ENCODE results near the gene TBX6.

TBX6 gene

GRCh38 chr16:30088237-30088831 is 3.4 kb downstream of the TBX6 start:
- TF ChIP-seq, protein P1, sequence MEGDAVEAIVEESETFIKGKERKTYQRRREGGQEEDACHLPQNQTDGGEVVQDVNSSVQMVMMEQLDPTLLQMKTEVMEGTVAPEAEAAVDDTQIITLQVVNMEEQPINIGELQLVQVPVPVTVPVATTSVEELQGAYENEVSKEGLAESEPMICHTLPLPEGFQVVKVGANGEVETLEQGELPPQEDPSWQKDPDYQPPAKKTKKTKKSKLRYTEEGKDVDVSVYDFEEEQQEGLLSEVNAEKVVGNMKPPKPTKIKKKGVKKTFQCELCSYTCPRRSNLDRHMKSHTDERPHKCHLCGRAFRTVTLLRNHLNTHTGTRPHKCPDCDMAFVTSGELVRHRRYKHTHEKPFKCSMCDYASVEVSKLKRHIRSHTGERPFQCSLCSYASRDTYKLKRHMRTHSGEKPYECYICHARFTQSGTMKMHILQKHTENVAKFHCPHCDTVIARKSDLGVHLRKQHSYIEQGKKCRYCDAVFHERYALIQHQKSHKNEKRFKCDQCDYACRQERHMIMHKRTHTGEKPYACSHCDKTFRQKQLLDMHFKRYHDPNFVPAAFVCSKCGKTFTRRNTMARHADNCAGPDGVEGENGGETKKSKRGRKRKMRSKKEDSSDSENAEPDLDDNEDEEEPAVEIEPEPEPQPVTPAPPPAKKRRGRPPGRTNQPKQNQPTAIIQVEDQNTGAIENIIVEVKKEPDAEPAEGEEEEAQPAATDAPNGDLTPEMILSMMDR (IDR thresholded peaks at IDR 0.05) = no peak
- H3K36me3 Mint-ChIP-seq (ENCODE audit: low read depth) = peaks cover 22% of the 10 kb centered on the region
- no peak overlapping the region for H3K4me3 Mint-ChIP-seq
- H3K27me3 Mint-ChIP-seq (ENCODE audit: low read depth, poor library complexity) = peaks cover 6% of the 10 kb centered on the region
- H3K27ac Mint-ChIP-seq = peak overlapping the region; percentile 92
- no peak for DNase-seq
- no peaks in the 10 kb centered on the region for H3K9me3 Mint-ChIP-seq
- H3K4me1 Mint-ChIP-seq = peaks cover 55% of the 10 kb centered on the region

GRCh38 chr16:30087181-30087898 is 4.4 kb downstream of the TBX6 start:
- DNase-seq = no peak
- no peaks in the 10 kb centered on the region for H3K9me3 Mint-ChIP-seq
- H3K27me3 Mint-ChIP-seq (ENCODE audit: low read depth, poor library complexity) = peaks cover 6% of the 10 kb centered on the region
- peak overlapping the region; percentile 84 for H3K27ac Mint-ChIP-seq
- H3K4me3 Mint-ChIP-seq = no peak overlapping the region
- H3K4me1 Mint-ChIP-seq = peaks cover 46% of the 10 kb centered on the region
- TF ChIP-seq, protein P1 (IDR thresholded peaks at IDR 0.05) = no peak
- H3K36me3 Mint-ChIP-seq (ENCODE audit: low read depth) = peaks cover 32% of the 10 kb centered on the region

- no peak for DNase-seq
- TF ChIP-seq, protein P1 (IDR thresholded peaks at IDR 0.05) = no peak
- no peaks in the 10 kb centered on the region for H3K9me3 Mint-ChIP-seq
- no peak overlapping the region for H3K4me3 Mint-ChIP-seq
- peaks cover 3% of the 10 kb centered on the region for H3K27me3 Mint-ChIP-seq (ENCODE audit: low read depth, poor library complexity)
- H3K27ac Mint-ChIP-seq = no peak overlapping the region
- peaks cover 38% of the 10 kb centered on the region for H3K36me3 Mint-ChIP-seq (ENCODE audit: low read depth)
- peaks cover 41% of the 10 kb centered on the region for H3K4me1 Mint-ChIP-seq
Observed at GRCh38 chr16:30086291-30087140, 5.2 kb downstream of the TBX6 start.

- peaks cover 3% of the 10 kb centered on the region for H3K27me3 Mint-ChIP-seq (ENCODE audit: low read depth, poor library complexity)
- DNase-seq = no peak
- no peak overlapping the region for H3K27ac Mint-ChIP-seq
- H3K36me3 Mint-ChIP-seq (ENCODE audit: low read depth) = peaks cover 44% of the 10 kb centered on the region
- peaks cover 40% of the 10 kb centered on the region for H3K4me1 Mint-ChIP-seq
- no peak overlapping the region for H3K4me3 Mint-ChIP-seq
- no peaks in the 10 kb centered on the region for H3K9me3 Mint-ChIP-seq
- TF ChIP-seq, protein P1 (IDR thresholded peaks at IDR 0.05) = no peak
Observed at GRCh38 chr16:30085820-30086219, 5.9 kb downstream of the TBX6 start.

GRCh38 chr16:30085247-30085646 is 6.5 kb downstream of the TBX6 start:
- H3K4me3 Mint-ChIP-seq = no peak overlapping the region
- TF ChIP-seq, protein P1 (IDR thresholded peaks at IDR 0.05) = no peak
- no peaks in the 10 kb centered on the region for H3K9me3 Mint-ChIP-seq
- H3K36me3 Mint-ChIP-seq (ENCODE audit: low read depth) = peaks cover 47% of the 10 kb centered on the region
- H3K27ac Mint-ChIP-seq = no peak overlapping the region
- no peak for DNase-seq
- H3K27me3 Mint-ChIP-seq (ENCODE audit: low read depth, poor library complexity) = peaks cover 3% of the 10 kb centered on the region
- peaks cover 35% of the 10 kb centered on the region for H3K4me1 Mint-ChIP-seq

Measured in nephron progenitor cell (in vitro differentiated cells).